Measurements from ENCODE around the gene ACP2. TPM values are rescaled to one million over a fixed set of nuclear protein-coding genes. Genes with fewer than 3 reads are reported as not detected.

Gene ACP2
- total and polyA plus RNA-seq, 9 of the 15 experiments (the other 6 are each of a cell fraction or from before 2014, with no cell fraction given), result 1.9 to 20.0 (median 11.6) TPM

DNA sequence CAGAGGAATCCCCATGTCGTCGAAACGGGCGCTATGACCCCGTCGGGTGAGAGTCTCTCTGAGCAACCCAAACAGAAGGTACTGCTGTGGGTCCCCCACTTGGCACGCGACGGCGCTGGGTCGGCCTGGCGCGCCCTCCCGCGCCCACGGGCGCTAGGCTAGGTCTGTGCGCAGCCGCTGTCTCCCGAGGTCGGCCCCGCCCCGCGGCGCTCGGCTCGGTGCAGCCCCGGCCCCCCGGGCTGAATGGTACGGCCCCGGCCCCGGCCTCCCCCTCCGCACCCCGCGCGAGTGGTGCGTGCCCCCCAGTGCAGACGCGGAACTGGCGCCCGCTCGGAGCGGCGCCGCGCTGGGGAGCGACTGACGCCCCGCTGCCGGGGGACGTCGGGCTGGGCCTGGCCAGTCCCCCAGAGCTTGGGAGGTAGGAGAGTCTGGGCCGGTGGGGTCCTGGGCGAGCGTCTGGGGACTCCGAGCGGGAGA is 21.3 kb upstream of the ACP2 start, which contains the start of gene MADD (continued):
- TF ChIP-seq MBD2 (IDR thresholded peaks at IDR 0.05; ENCODE audit: borderline replicate concordance, low read depth) (peak; percentile 63; the same call in 1 of the 2 replicates), ZBTB7A (IDR thresholded peaks at IDR 0.05; ENCODE audit: borderline replicate concordance, control insufficient read depth, low read depth, low read length) (peak; percentile 34; the same call in 1 of the 2 replicates), ZNF274 (IDR thresholded peaks at IDR 0.05; ENCODE audit: borderline replicate concordance, low read depth, low read length) (no peak), ZNF197 (CRISPR knock-in tag; IDR thresholded peaks at IDR 0.05; ENCODE audit: low read depth) (peak; percentile 80; the same call in 1 of the 2 replicates), SUPT5H (IDR thresholded peaks at IDR 0.05) (peak; percentile 72), POLR2H (tag; IDR thresholded peaks at IDR 0.05; ENCODE audit: low read depth) (peak; percentile 63; the same call in 1 of the 2 replicates), MAFF (IDR thresholded peaks at IDR 0.05; ENCODE audit: low read length) (no peak), CXXC5 (CRISPR knock-in tag; IDR thresholded peaks at IDR 0.05) (peak; percentile 36), BHLHE40 (IDR thresholded peaks at IDR 0.05; ENCODE audit: low read length) (peak; percentile 95), ZNF740 (CRISPR knock-in tag; IDR thresholded peaks at IDR 0.05) (no peak), ZNF740 (tag; IDR thresholded peaks at IDR 0.05) (peak in 1 of 2 experiments; percentile 2; a peak in 1 of 4 replicates)
- TF ChIP-seq, protein P1, sequence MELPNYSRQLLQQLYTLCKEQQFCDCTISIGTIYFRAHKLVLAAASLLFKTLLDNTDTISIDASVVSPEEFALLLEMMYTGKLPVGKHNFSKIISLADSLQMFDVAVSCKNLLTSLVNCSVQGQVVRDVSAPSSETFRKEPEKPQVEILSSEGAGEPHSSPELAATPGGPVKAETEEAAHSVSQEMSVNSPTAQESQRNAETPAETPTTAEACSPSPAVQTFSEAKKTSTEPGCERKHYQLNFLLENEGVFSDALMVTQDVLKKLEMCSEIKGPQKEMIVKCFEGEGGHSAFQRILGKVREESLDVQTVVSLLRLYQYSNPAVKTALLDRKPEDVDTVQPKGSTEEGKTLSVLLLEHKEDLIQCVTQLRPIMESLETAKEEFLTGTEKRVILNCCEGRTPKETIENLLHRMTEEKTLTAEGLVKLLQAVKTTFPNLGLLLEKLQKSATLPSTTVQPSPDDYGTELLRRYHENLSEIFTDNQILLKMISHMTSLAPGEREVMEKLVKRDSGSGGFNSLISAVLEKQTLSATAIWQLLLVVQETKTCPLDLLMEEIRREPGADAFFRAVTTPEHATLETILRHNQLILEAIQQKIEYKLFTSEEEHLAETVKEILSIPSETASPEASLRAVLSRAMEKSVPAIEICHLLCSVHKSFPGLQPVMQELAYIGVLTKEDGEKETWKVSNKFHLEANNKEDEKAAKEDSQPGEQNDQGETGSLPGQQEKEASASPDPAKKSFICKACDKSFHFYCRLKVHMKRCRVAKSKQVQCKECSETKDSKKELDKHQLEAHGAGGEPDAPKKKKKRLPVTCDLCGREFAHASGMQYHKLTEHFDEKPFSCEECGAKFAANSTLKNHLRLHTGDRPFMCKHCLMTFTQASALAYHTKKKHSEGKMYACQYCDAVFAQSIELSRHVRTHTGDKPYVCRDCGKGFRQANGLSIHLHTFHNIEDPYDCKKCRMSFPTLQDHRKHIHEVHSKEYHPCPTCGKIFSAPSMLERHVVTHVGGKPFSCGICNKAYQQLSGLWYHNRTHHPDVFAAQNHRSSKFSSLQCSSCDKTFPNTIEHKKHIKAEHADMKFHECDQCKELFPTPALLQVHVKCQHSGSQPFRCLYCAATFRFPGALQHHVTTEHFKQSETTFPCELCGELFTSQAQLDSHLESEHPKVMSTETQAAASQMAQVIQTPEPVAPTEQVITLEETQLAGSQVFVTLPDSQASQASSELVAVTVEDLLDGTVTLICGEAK (IDR thresholded peaks at IDR 0.05), result no peak
- TF ChIP-seq, protein P1 (CRISPR knock-in tag; IDR thresholded peaks at IDR 0.05), result no peak
- TF ChIP-seq, protein P2, sequence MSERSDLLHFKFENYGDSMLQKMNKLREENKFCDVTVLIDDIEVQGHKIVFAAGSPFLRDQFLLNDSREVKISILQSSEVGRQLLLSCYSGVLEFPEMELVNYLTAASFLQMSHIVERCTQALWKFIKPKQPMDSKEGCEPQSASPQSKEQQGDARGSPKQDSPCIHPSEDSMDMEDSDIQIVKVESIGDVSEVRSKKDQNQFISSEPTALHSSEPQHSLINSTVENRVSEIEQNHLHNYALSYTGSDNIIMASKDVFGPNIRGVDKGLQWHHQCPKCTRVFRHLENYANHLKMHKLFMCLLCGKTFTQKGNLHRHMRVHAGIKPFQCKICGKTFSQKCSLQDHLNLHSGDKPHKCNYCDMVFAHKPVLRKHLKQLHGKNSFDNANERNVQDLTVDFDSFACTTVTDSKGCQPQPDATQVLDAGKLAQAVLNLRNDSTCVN (CRISPR knock-in tag; IDR thresholded peaks at IDR 0.05), result no peak
- TF ChIP-seq, protein P3, sequence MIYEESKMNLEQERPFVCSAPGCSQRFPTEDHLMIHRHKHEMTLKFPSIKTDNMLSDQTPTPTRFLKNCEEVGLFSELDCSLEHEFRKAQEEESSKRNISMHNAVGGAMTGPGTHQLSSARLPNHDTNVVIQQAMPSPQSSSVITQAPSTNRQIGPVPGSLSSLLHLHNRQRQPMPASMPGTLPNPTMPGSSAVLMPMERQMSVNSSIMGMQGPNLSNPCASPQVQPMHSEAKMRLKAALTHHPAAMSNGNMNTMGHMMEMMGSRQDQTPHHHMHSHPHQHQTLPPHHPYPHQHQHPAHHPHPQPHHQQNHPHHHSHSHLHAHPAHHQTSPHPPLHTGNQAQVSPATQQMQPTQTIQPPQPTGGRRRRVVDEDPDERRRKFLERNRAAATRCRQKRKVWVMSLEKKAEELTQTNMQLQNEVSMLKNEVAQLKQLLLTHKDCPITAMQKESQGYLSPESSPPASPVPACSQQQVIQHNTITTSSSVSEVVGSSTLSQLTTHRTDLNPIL (CRISPR knock-in tag; IDR thresholded peaks at IDR 0.05), result no peak

Data from K562 (cell line).